ENCODE results near the gene GZMA. TPM values are rescaled to one million over a fixed set of nuclear protein-coding genes. Genes with fewer than 3 reads are reported as not detected.

GZMA gene
- total RNA-seq, 2 experiments from 2014 or later: not detected

DNA sequence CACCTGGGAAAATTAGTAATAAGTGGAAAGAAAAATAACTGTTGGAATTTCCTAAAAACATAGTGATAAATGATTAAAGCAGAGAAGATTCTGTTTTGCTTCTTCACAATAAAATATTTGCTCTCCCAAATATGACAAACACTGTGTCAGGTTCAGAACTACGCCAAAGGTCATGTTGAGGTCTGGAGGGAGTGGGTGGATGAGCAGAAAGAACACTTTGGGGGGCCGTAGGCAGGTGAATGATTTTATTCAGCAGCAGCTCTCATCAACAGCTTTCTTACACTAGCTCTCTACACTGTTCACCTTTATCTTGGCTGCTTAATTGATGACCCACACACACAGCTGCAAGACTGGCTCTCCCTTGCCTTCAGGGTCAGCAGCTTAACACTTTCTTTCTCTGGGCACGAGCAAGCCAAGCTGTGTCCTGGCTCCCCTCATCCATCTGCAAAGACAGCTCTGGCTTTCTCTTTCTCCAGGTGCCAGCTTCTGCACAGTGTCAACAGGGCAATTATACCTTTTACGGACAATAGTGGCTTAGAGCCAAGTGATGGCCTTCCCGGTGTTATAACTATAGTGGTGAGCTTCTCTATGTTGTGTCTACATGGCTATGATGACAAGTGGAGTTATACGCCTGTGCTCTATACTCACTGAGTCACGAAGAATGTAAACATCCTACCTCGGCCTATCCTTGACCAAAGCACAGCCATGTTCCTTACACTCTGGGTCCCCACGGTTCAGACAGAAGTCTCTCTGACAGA, 38.6 kb downstream of the GZMA start:
- Histone ChIP-seq H3K4me2 (ENCODE audit: low read length) (no peak overlapping the region), H3K27ac (ENCODE audit: low read depth, low read length, poor library complexity, severe bottlenecking) (no peak overlapping the region), H3K36me3 (ENCODE audit: insufficient read depth, low read length) (no peaks in the 10 kb centered on the region), H2AFZ (ENCODE audit: low read length) (no peak overlapping the region), H3K9me3 (ENCODE audit: low read length) (no peaks in the 10 kb centered on the region), H3K4me1 (ENCODE audit: insufficient read depth, low read length, poor library complexity, severe bottlenecking) (no peaks in the 10 kb centered on the region), H4K20me1 (ENCODE audit: insufficient read depth, low read length) (no peaks in the 10 kb centered on the region), H3K79me2 (ENCODE audit: insufficient read depth, low read depth, low read length) (no peaks in the 10 kb centered on the region), H3K9me2 (ENCODE audit: insufficient read depth, low read length) (no peaks in the 10 kb centered on the region), H3K4me3 (ENCODE audit: low read depth, low read length, poor library complexity, severe bottlenecking) (no peak overlapping the region)
- BruUV-seq (replicated peaks): no TSS peak
- DNase-seq (ENCODE audit: low spot score): no peak
- TF ChIP-seq, protein P1, sequence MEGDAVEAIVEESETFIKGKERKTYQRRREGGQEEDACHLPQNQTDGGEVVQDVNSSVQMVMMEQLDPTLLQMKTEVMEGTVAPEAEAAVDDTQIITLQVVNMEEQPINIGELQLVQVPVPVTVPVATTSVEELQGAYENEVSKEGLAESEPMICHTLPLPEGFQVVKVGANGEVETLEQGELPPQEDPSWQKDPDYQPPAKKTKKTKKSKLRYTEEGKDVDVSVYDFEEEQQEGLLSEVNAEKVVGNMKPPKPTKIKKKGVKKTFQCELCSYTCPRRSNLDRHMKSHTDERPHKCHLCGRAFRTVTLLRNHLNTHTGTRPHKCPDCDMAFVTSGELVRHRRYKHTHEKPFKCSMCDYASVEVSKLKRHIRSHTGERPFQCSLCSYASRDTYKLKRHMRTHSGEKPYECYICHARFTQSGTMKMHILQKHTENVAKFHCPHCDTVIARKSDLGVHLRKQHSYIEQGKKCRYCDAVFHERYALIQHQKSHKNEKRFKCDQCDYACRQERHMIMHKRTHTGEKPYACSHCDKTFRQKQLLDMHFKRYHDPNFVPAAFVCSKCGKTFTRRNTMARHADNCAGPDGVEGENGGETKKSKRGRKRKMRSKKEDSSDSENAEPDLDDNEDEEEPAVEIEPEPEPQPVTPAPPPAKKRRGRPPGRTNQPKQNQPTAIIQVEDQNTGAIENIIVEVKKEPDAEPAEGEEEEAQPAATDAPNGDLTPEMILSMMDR (conservative IDR thresholded peaks at IDR 0.05; ENCODE audit: low read length): no peak
- no peak for TF ChIP-seq EZH2phosphoT487 (IDR thresholded peaks at IDR 0.05; ENCODE audit: borderline replicate concordance, low read depth, low read length)
- ChIA-PET CTCF (ENCODE audit: unreplicated experiment) (no interaction called here), POLR2A (no interaction called here)
- intact Hi-C loops (cut with micrococcal nuclease; ENCODE audit: unreplicated experiment): loop anchor here (10.0 kb wide), 1 partner anchor 626 kb away; the partner anchor contains the start of gene SNX18

DNA sequence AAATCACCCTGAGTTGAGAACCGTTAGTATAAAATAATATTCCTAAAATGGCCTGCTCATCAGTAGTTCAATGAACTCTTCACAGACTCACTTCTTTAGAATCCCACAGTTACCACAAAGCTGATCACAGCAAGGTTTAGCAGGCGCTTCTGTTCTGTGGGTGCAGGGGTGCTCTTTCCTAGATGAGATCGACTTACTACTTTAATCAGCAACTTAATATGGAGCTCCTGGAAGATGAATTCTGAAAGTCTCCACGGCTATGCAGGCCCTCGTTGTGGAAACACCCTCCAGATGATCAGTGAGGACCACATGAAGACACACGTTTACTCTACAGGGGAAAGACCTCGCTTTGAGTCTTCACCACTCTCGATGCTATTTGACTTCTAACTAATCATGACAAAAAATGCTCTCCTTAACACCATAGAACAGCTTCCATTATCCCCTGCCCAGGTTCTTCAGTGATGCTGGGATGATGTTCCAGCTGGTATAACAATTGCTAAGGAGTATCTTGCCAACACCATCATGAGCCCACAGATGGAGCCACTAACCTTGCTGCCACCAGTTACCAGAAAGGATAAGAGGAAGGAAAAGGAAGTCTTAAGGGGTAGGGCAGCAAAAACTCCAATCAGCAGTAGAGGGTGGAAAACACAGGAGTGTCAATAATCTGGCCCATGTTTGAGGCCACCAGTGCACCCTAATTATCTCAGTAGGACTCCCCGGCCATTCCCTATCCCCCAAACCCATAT, 39.7 kb downstream of the GZMA start:
- POLR2A ChIA-PET: no interaction called here

More for the DNA sequence above, 39.7 kb downstream of the GZMA start:
- H3K36me3 ChIP-seq (ENCODE audit: insufficient read depth, low read length): no peaks in the 10 kb centered on the region
- TF ChIP-seq, protein P1 (conservative IDR thresholded peaks at IDR 0.05; ENCODE audit: low read length): no peak
- TF ChIP-seq EZH2phosphoT487 (IDR thresholded peaks at IDR 0.05; ENCODE audit: borderline replicate concordance, low read depth, low read length): no peak
- no peak overlapping the region for H3K4me2 ChIP-seq (ENCODE audit: low read length)
- H3K27ac ChIP-seq (ENCODE audit: low read depth, low read length, poor library complexity, severe bottlenecking): no peak overlapping the region
- H3K9me3 ChIP-seq (ENCODE audit: low read length): no peaks in the 10 kb centered on the region
- H3K79me2 ChIP-seq (ENCODE audit: insufficient read depth, low read depth, low read length): no peaks in the 10 kb centered on the region
- H3K4me1 ChIP-seq (ENCODE audit: insufficient read depth, low read length, poor library complexity, severe bottlenecking): no peaks in the 10 kb centered on the region
- CTCF ChIA-PET (ENCODE audit: unreplicated experiment): no interaction called here
- intact Hi-C loops (cut with micrococcal nuclease; ENCODE audit: unreplicated experiment): loop anchor here (10.0 kb wide), 1 partner anchor 627 kb away; the partner anchor contains the start of gene SNX18
- no TSS peak for BruUV-seq (replicated peaks)
- no peak for DNase-seq (ENCODE audit: low spot score)
- H2AFZ ChIP-seq (ENCODE audit: low read length): no peak overlapping the region
- H4K20me1 ChIP-seq (ENCODE audit: insufficient read depth, low read length): no peaks in the 10 kb centered on the region
- no peaks in the 10 kb centered on the region for H3K9me2 ChIP-seq (ENCODE audit: insufficient read depth, low read length)
- no peak overlapping the region for H3K4me3 ChIP-seq (ENCODE audit: low read depth, low read length, poor library complexity, severe bottlenecking)

Data from OCI-LY7 (cell line).